ENCODE data around the gene PAX5.

Gene PAX5

DNA sequence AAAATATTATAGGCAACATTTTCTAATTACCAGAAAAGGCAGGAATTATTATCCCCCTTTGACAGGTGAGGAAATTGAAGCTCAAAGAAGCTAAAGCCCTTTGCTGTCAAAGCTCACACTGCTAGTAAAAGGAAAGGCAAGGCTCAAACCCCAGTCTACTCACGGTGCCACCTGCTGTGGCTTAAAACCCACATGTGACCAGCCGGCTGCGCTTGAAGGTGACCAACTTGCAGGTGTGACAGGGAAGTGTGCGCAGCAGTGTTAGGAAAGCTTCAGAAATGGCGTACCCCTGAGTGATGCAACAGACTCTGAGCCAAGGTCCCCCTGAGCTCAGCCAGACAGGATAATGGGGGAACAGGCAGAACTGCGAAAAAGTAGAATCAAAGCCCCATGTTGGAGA lies 45.2 kb downstream of the PAX5 start:
- Histone ChIP-seq H3K27ac (ENCODE audit: low read length) (no peak overlapping the region), H3K4me1 (ENCODE audit: insufficient read depth, low read length) (no peaks in the 10 kb centered on the region), H3K9me3 (ENCODE audit: insufficient read depth, low read length, severe bottlenecking) (peaks cover 7% of the 10 kb centered on the region), H2AFZ (ENCODE audit: low read depth, low read length) (no peak overlapping the region), H3K4me3 (ENCODE audit: low read depth in 1 of 2, low read length in 2 of 2) (no peak overlapping the region), H3K27me3 (ENCODE audit: insufficient read depth, low read length, poor library complexity) (peaks cover 3% of the 10 kb centered on the region), H3K36me3 (ENCODE audit: insufficient read depth, low read length) (no peaks in the 10 kb centered on the region), H3K4me2 (ENCODE audit: insufficient read depth, low read length) (no peak overlapping the region), H3K79me2 (ENCODE audit: insufficient read depth, low read length) (no peaks in the 10 kb centered on the region), H3K9ac (ENCODE audit: low read depth, low read length) (no peak overlapping the region), H4K20me1 (ENCODE audit: insufficient read depth, low read length) (no peaks in the 10 kb centered on the region)
- ATAC-seq (ENCODE audit: insufficient read depth, low read depth) (no peak), DNase-seq (no peak)
- TF ChIP-seq, protein P1, sequence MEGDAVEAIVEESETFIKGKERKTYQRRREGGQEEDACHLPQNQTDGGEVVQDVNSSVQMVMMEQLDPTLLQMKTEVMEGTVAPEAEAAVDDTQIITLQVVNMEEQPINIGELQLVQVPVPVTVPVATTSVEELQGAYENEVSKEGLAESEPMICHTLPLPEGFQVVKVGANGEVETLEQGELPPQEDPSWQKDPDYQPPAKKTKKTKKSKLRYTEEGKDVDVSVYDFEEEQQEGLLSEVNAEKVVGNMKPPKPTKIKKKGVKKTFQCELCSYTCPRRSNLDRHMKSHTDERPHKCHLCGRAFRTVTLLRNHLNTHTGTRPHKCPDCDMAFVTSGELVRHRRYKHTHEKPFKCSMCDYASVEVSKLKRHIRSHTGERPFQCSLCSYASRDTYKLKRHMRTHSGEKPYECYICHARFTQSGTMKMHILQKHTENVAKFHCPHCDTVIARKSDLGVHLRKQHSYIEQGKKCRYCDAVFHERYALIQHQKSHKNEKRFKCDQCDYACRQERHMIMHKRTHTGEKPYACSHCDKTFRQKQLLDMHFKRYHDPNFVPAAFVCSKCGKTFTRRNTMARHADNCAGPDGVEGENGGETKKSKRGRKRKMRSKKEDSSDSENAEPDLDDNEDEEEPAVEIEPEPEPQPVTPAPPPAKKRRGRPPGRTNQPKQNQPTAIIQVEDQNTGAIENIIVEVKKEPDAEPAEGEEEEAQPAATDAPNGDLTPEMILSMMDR (IDR thresholded peaks at IDR 0.05; ENCODE audit: borderline replicate concordance, extremely low read depth, low read length, poor library complexity, severe bottlenecking): no peak
- TF ChIP-seq EZH2 (IDR thresholded peaks at IDR 0.05; ENCODE audit: borderline replicate concordance, low read depth, low read length, severe bottlenecking): no peak

DNA sequence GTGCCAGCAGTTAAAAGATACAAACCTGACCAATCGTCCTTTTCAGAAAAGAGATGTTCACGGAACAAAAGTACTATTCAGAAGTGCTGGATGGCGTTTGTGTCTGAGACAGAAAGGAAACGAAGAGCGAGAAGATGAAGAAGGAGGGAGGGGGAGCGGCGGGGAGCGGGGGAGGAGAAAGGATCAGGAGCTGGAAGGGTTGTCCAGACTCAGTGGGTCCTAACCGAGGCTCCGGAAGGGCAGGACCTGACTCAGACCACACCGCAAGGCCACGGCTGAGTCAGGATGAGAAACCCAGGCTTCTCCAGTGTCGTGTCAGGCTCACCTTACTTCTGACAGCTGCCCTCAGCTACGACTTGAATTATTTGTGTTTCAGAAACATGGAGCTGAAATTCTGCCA lies 46.2 kb downstream of the PAX5 start:
- H3K27ac ChIP-seq (ENCODE audit: low read length): no peak overlapping the region
- H3K4me3 ChIP-seq (ENCODE audit: low read depth in 1 of 2, low read length in 2 of 2): no peak overlapping the region
- H3K27me3 ChIP-seq (ENCODE audit: insufficient read depth, low read length, poor library complexity): peaks cover 3% of the 10 kb centered on the region
- no peaks in the 10 kb centered on the region for H3K36me3 ChIP-seq (ENCODE audit: insufficient read depth, low read length)
- H3K9ac ChIP-seq (ENCODE audit: low read depth, low read length): no peak overlapping the region
- no peak overlapping the region for H3K4me2 ChIP-seq (ENCODE audit: insufficient read depth, low read length)
- H3K9me3 ChIP-seq (ENCODE audit: insufficient read depth, low read length, severe bottlenecking): peaks cover 7% of the 10 kb centered on the region
- TF ChIP-seq, protein P1 (IDR thresholded peaks at IDR 0.05; ENCODE audit: borderline replicate concordance, extremely low read depth, low read length, poor library complexity, severe bottlenecking): no peak
- no peak for TF ChIP-seq EZH2 (IDR thresholded peaks at IDR 0.05; ENCODE audit: borderline replicate concordance, low read depth, low read length, severe bottlenecking)
- H3K4me1 ChIP-seq (ENCODE audit: insufficient read depth, low read length): no peaks in the 10 kb centered on the region
- no peak for DNase-seq
- no peaks in the 10 kb centered on the region for H3K79me2 ChIP-seq (ENCODE audit: insufficient read depth, low read length)
- H2AFZ ChIP-seq (ENCODE audit: low read depth, low read length): no peak overlapping the region
- no peaks in the 10 kb centered on the region for H4K20me1 ChIP-seq (ENCODE audit: insufficient read depth, low read length)
- ATAC-seq (ENCODE audit: insufficient read depth, low read depth): no peak

DNA sequence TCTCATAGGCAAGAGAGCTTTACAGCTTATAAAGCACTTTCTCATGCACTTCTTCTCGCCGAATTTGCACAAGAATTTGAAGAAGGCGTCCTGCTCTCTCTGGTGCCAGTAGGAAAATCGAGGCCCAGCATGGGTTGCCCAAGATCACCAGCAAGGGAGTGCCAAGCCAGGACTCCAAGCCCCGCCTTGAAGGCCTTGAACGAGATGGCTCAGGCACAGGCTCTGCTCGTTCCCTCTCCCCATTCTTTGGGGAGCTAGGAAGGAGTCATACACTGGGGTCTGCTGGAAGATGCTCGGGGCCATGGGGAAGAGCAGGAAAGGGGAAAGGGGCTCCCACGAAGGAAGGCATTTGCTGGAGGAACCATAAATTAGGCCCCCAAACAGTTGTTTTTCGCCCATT lies 46.7 kb downstream of the PAX5 start:
- no peaks in the 10 kb centered on the region for H3K4me1 ChIP-seq (ENCODE audit: insufficient read depth, low read length)
- H3K9ac ChIP-seq (ENCODE audit: low read depth, low read length): no peak overlapping the region
- H3K27me3 ChIP-seq (ENCODE audit: insufficient read depth, low read length, poor library complexity): peaks cover 3% of the 10 kb centered on the region
- H2AFZ ChIP-seq (ENCODE audit: low read depth, low read length): no peak overlapping the region
- H3K4me3 ChIP-seq (ENCODE audit: low read depth in 1 of 2, low read length in 2 of 2): no peak overlapping the region
- no peak for TF ChIP-seq EZH2 (IDR thresholded peaks at IDR 0.05; ENCODE audit: borderline replicate concordance, low read depth, low read length, severe bottlenecking)
- TF ChIP-seq, protein P1 (IDR thresholded peaks at IDR 0.05; ENCODE audit: borderline replicate concordance, extremely low read depth, low read length, poor library complexity, severe bottlenecking): no peak
- H3K9me3 ChIP-seq (ENCODE audit: insufficient read depth, low read length, severe bottlenecking): peaks cover 7% of the 10 kb centered on the region
- ATAC-seq (ENCODE audit: insufficient read depth, low read depth) (no peak), DNase-seq (no peak)
- no peak overlapping the region for H3K4me2 ChIP-seq (ENCODE audit: insufficient read depth, low read length)
- H3K36me3 ChIP-seq (ENCODE audit: insufficient read depth, low read length): no peaks in the 10 kb centered on the region
- H3K79me2 ChIP-seq (ENCODE audit: insufficient read depth, low read length): no peaks in the 10 kb centered on the region
- no peak overlapping the region for H3K27ac ChIP-seq (ENCODE audit: low read length)
- H4K20me1 ChIP-seq (ENCODE audit: insufficient read depth, low read length): no peaks in the 10 kb centered on the region
